ENCODE results near the gene MYH9.

MYH9 gene

DNA sequence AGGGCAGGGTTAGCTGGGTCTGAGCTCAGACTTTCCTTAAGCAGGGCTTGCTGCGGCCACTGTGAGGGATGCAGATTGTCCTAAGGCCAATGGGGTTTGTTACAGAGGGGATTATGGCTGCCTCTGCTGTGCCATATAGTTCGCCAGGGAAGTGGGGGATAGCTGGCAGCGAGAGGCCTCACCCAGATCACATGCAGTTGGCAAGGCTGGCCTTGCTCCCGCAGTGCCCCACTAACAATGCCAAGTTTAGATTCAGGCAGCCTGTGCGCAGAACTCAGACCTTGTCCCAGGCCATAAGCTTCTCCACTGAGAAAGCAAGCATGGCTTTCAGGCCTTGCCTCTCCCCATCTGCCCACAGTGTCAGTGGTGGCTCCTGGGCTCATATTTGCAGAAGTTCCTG is 143.8 kb downstream of the MYH9 start:
- no peaks in the 10 kb centered on the region for H3K79me1 ChIP-seq (ENCODE audit: low read length)
- no peak overlapping the region for H3K23ac ChIP-seq (ENCODE audit: low read length)
- H2BK15ac ChIP-seq (replicated peaks; ENCODE audit: low read depth) = no peak overlapping the region
- no peak overlapping the region for H3K9ac ChIP-seq (ENCODE audit: low read length)
- H3K27me3 ChIP-seq (ENCODE audit: insufficient read depth, low read length, poor library complexity) = no peaks in the 10 kb centered on the region
- no peak overlapping the region for H4K8ac ChIP-seq (ENCODE audit: low read depth, low read length)
- H3K56ac ChIP-seq (ENCODE audit: low read length) = no peak overlapping the region
- H3K4me2 ChIP-seq (ENCODE audit: low read length) = no peak overlapping the region
- no peaks in the 10 kb centered on the region for H3K36me3 ChIP-seq (ENCODE audit: control insufficient read depth, insufficient read depth, low read length)
- H4K5ac ChIP-seq (ENCODE audit: low read length) = no peak overlapping the region
- H3K4me1 ChIP-seq (ENCODE audit: control insufficient read depth, low read depth, low read length) = peaks cover 2% of the 10 kb centered on the region
- H2AK5ac ChIP-seq (ENCODE audit: low read length) = no peak overlapping the region
- no peak overlapping the region for H2BK5ac ChIP-seq (ENCODE audit: low read length)
- no peak overlapping the region for H3K4ac ChIP-seq (ENCODE audit: low read depth, low read length)
- no peak overlapping the region for H3K18ac ChIP-seq (ENCODE audit: low read length)
- no peaks in the 10 kb centered on the region for H3K79me2 ChIP-seq (ENCODE audit: control insufficient read depth, insufficient read depth, low read length)
- no CpG with 5 or more reads among the region's 5 CpGs for WGBS (ENCODE audit: extremely low coverage, insufficient coverage, low lambda C conversion rate)
- H3K27ac ChIP-seq (ENCODE audit: low read depth, low read length) = no peak overlapping the region
- DNase-seq = no peak
- H3K4me3 ChIP-seq (ENCODE audit: low read length) = no peak overlapping the region
- no peak overlapping the region for H2BK120ac ChIP-seq (ENCODE audit: low read depth, low read length)

DNA sequence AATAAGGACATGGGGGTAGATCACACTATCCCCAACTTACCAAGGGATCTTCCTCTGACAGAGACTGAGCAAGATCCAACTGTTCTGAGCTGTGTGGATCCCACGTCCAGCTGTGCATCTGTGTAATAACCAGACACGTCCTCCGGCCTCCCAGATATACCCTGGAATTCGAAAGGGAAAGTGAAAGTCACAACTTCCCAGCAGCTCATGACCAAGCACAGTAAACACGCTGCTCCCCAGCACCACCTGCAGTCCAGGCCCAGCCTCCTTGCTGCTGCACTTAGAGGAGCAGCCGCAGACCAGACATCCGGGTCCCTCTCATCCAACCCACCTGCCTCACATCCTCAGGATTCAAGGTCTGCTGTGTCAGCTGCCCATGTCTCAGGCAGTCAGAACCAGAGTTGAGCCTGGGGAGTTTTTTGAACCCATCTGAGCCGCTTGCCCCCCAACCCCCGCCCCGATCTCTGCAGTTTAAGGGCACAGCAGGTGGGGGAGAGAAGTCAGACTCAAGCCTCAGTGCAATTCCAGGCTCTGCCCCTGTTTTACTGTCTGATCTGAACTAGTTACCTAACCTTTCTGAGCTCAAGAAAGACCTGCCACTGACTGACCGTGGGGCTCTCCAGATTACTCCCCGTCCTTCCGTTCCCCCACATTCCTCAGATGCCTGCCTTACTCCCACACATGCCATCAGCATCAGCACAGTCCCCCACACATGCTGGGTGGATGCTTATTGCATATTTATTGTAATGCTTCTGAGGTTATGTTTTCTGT is 148.2 kb downstream of the MYH9 start, which contains the start of gene APOL2:
Gene APOL2, minus strand, starts transcription at position 127 of the 771 bp plus-strand sequence. CDS start 6,365 bp downstream, outside the sequence.
- Histone ChIP-seq H3K79me1 (ENCODE audit: low read length) (no peaks in the 10 kb centered on the region), H3K27me3 (ENCODE audit: insufficient read depth, low read length, poor library complexity) (no peaks in the 10 kb centered on the region), H3K56ac (ENCODE audit: low read length) (peak within 1 kb of the TSS; percentile 79), H2BK120ac (ENCODE audit: low read depth, low read length) (no peak within 1 kb of the TSS), H3K79me2 (ENCODE audit: control insufficient read depth, insufficient read depth, low read length) (no peaks in the 10 kb centered on the region), H3K4me1 (ENCODE audit: control insufficient read depth, low read depth, low read length) (peaks cover 2% of the 10 kb centered on the region), H4K5ac (ENCODE audit: low read length) (no peak within 1 kb of the TSS), H3K18ac (ENCODE audit: low read length) (no peak within 1 kb of the TSS), H3K4me3 (ENCODE audit: low read length) (no peak within 1 kb of the TSS), H3K36me3 (ENCODE audit: control insufficient read depth, insufficient read depth, low read length) (no peaks in the 10 kb centered on the region), H3K9ac (ENCODE audit: low read length) (peak within 1 kb of the TSS; percentile 60), H2BK15ac (replicated peaks; ENCODE audit: low read depth) (no peak within 1 kb of the TSS), H3K4ac (ENCODE audit: low read depth, low read length) (peak within 1 kb of the TSS; percentile 1), H3K4me2 (ENCODE audit: low read length) (peak within 1 kb of the TSS; percentile 35), H2AK5ac (ENCODE audit: low read length) (no peak within 1 kb of the TSS), H2BK5ac (ENCODE audit: low read length) (peak within 1 kb of the TSS; percentile 67), H3K23ac (ENCODE audit: low read length) (no peak within 1 kb of the TSS), H3K27ac (ENCODE audit: low read depth, low read length) (no peak within 1 kb of the TSS), H4K8ac (ENCODE audit: low read depth, low read length) (no peak within 1 kb of the TSS)
- no CpG with 5 or more reads among the region's 13 CpGs for WGBS (ENCODE audit: extremely low coverage, insufficient coverage, low lambda C conversion rate)
- peak; percentile 97 for DNase-seq

DNA sequence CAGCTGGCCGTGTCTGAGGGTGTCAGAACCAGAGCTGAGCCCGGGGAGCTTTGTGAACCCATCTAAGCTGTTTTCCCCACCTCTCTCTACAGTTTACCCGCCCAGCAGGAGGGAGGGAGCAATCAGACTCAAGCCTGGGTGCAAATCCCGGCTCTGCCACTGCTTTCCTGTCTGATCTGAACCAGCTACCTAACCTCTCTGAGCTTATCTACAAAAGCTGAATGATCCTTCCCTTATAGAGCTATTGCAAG is 148.7 kb downstream of the MYH9 start:
- no peak overlapping the region for H2BK120ac ChIP-seq (ENCODE audit: low read depth, low read length)
- no peak overlapping the region for H3K18ac ChIP-seq (ENCODE audit: low read length)
- no peaks in the 10 kb centered on the region for H3K79me1 ChIP-seq (ENCODE audit: low read length)
- H3K23ac ChIP-seq (ENCODE audit: low read length) = no peak overlapping the region
- no peaks in the 10 kb centered on the region for H3K36me3 ChIP-seq (ENCODE audit: control insufficient read depth, insufficient read depth, low read length)
- H3K4me3 ChIP-seq (ENCODE audit: low read length) = no peak overlapping the region
- H4K8ac ChIP-seq (ENCODE audit: low read depth, low read length) = no peak overlapping the region
- no CpG with 5 or more reads among the region's 4 CpGs for whole genome bisulfite sequencing (ENCODE audit: extremely low coverage, insufficient coverage, low lambda C conversion rate)
- no peak overlapping the region for H4K5ac ChIP-seq (ENCODE audit: low read length)
- H3K9ac ChIP-seq (ENCODE audit: low read length) = peak overlapping the region; percentile 60
- H3K4me1 ChIP-seq (ENCODE audit: control insufficient read depth, low read depth, low read length) = peaks cover 2% of the 10 kb centered on the region
- H3K4ac ChIP-seq (ENCODE audit: low read depth, low read length) = no peak overlapping the region
- H2BK5ac ChIP-seq (ENCODE audit: low read length) = no peak overlapping the region
- H3K79me2 ChIP-seq (ENCODE audit: control insufficient read depth, insufficient read depth, low read length) = no peaks in the 10 kb centered on the region
- no peak for DNase-seq
- H2BK15ac ChIP-seq (replicated peaks; ENCODE audit: low read depth) = no peak overlapping the region
- H3K4me2 ChIP-seq (ENCODE audit: low read length) = peak overlapping the region; percentile 35
- no peaks in the 10 kb centered on the region for H3K27me3 ChIP-seq (ENCODE audit: insufficient read depth, low read length, poor library complexity)
- H3K56ac ChIP-seq (ENCODE audit: low read length) = peak overlapping the region; percentile 79
- no peak overlapping the region for H2AK5ac ChIP-seq (ENCODE audit: low read length)
- no peak overlapping the region for H3K27ac ChIP-seq (ENCODE audit: low read depth, low read length)

DNA sequence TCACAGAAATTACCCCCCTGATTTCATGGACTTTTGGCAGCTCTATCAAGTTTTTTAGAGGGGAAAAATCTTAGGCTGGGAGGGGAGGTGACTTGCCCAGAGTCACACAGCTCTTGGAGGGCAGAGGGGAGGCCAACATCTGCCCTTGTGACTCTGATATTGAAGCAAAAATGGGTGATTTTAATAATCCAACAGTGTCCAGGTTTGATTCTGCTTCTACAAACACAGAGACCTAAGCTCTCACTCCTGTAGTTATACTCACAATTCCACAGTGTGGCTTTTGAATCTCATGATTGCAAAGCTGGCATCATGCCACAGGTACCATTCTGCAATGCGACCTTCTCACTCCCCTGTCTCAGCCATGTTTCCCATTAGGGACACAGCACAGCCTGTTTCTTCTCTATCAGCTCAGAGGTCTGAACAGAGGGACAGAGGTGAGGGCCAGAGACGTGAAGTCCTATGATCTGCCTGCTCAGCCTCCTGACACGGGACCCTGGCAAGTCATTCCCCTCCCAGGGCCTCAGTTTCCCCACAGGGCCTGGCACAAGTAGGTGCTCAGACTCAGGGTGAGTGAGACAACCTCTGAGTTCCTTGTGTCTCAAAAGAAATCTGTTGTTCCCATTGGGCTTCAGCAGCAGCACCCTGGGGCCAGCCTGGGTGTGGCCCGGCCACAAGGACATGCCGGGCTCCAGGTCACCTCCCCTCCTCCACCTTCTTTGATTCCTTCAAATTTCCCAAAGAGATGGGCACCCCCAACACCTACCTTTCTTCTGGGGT is 149.2 kb downstream of the MYH9 start:
- H3K27ac ChIP-seq (ENCODE audit: low read depth, low read length) = no peak overlapping the region
- no CpG with 5 or more reads among the region's 5 CpGs for WGBS (ENCODE audit: extremely low coverage, insufficient coverage, low lambda C conversion rate)

DNA sequence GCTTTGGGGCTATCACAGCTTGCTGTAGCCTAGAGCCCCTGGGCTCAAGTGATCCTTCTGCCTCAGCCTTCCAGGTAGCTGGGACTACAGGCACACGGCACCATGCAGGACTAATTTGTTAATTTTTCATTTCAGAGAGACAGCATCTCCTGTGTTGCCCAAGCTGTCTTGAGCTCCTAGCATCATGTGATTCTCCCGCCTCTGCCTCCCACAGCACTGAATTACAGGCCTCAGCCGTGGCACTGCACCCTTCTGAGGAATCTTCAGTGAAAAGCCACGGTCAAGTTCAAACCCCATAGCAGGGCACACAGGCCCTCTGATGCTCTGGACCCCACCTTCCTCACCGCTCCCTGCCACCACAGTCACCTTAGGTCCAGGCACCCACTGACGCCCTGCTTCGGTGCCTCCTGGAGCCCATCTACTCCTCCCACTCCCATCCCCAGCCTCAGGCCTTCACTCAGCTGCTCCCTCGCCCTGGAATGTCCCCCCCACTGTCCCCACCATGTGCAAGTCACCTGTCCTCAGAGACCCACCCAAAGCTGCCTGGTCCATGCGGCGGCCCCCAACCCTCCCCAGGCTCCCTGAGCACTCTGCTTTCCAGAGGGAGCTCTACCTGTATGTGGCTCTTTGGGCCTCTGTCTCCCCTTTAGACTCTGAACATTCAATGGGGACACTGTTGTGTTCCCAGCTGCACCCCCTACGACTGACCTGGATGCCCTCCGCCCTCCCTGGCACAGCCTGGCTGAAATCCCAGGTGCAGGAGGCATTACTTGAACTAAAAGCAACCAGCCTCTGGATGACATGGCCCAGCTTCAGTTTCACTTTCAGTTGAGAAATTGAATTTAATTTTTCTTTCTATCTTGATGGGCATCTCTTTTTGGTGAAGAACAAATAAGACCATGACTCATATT is 150.1 kb downstream of the MYH9 start:
- Histone ChIP-seq H3K27ac (ENCODE audit: low read depth, low read length) (no peak overlapping the region), H3K79me1 (ENCODE audit: low read length) (no peaks in the 10 kb centered on the region), H4K5ac (ENCODE audit: low read length) (no peak overlapping the region), H4K8ac (ENCODE audit: low read depth, low read length) (no peak overlapping the region), H2AK5ac (ENCODE audit: low read length) (no peak overlapping the region), H3K9ac (ENCODE audit: low read length) (no peak overlapping the region), H3K56ac (ENCODE audit: low read length) (no peak overlapping the region), H2BK120ac (ENCODE audit: low read depth, low read length) (no peak overlapping the region), H3K4me3 (ENCODE audit: low read length) (no peak overlapping the region), H2BK15ac (replicated peaks; ENCODE audit: low read depth) (no peak overlapping the region), H3K4ac (ENCODE audit: low read depth, low read length) (no peak overlapping the region), H3K79me2 (ENCODE audit: control insufficient read depth, insufficient read depth, low read length) (no peaks in the 10 kb centered on the region), H3K23ac (ENCODE audit: low read length) (no peak overlapping the region), H3K4me2 (ENCODE audit: low read length) (no peak overlapping the region), H2BK5ac (ENCODE audit: low read length) (no peak overlapping the region), H3K18ac (ENCODE audit: low read length) (no peak overlapping the region), H3K36me3 (ENCODE audit: control insufficient read depth, insufficient read depth, low read length) (no peaks in the 10 kb centered on the region), H3K27me3 (ENCODE audit: insufficient read depth, low read length, poor library complexity) (no peaks in the 10 kb centered on the region), H3K4me1 (ENCODE audit: control insufficient read depth, low read depth, low read length) (peaks cover 2% of the 10 kb centered on the region)
- no CpG with 5 or more reads among the region's 12 CpGs for WGBS (ENCODE audit: extremely low coverage, insufficient coverage, low lambda C conversion rate)
- DNase-seq = no peak

More for the DNA sequence above, 149.2 kb downstream of the MYH9 start:
- Histone ChIP-seq H3K4me3 (ENCODE audit: low read length) (no peak overlapping the region), H4K8ac (ENCODE audit: low read depth, low read length) (no peak overlapping the region), H3K4ac (ENCODE audit: low read depth, low read length) (no peak overlapping the region), H4K5ac (ENCODE audit: low read length) (no peak overlapping the region), H3K23ac (ENCODE audit: low read length) (no peak overlapping the region), H3K36me3 (ENCODE audit: control insufficient read depth, insufficient read depth, low read length) (no peaks in the 10 kb centered on the region), H3K9ac (ENCODE audit: low read length) (peak overlapping the region; percentile 60), H2AK5ac (ENCODE audit: low read length) (no peak overlapping the region), H3K27me3 (ENCODE audit: insufficient read depth, low read length, poor library complexity) (no peaks in the 10 kb centered on the region), H2BK15ac (replicated peaks; ENCODE audit: low read depth) (no peak overlapping the region), H2BK120ac (ENCODE audit: low read depth, low read length) (no peak overlapping the region), H3K4me1 (ENCODE audit: control insufficient read depth, low read depth, low read length) (peaks cover 2% of the 10 kb centered on the region), H3K4me2 (ENCODE audit: low read length) (no peak overlapping the region), H3K56ac (ENCODE audit: low read length) (peak overlapping the region; percentile 67), H3K79me2 (ENCODE audit: control insufficient read depth, insufficient read depth, low read length) (no peaks in the 10 kb centered on the region), H3K18ac (ENCODE audit: low read length) (no peak overlapping the region), H2BK5ac (ENCODE audit: low read length) (no peak overlapping the region), H3K79me1 (ENCODE audit: low read length) (no peaks in the 10 kb centered on the region)
- DNase-seq = no peak
